GM12878 (cell line): ENCODE measurements around the gene SECTM1. TPM values are rescaled to one million over a fixed set of nuclear protein-coding genes. Genes with fewer than 3 reads are reported as not detected.

ENCODE experiments used
- ATAC-seq: fragments of 200-7000 bp; cut with Tn5 transposase; 3 replicates; pipeline ENCODE4 v1.9.1; 2020; ENCODE audit warnings: mild to moderate bottlenecking, moderate library complexity
- BruUV-seq: library from RNA; stranded (reverse); fragments of 400-500 nt; replicated peaks from 2 replicates; lab custom pipeline; 2021; lab: Mats Ljungman, UMichigan
- CTCF ChIA-PET: fragments of 300-600 bp; sonication (Branson Sonifier 250); formaldehyde crosslinking; extraction: SDS; loops from one replicate; lab custom pipeline; 2021; ENCODE audit warnings: inconsistent platforms; lab: Yijun Ruan, JAX
- POLR2A ChIA-PET: fragments of 350-600 bp; formaldehyde crosslinking; extraction: SDS; loops from one replicate; lab custom pipeline; 2021; ENCODE audit warnings: inconsistent platforms; lab: Charles Lee
- RAD21 ChIA-PET: fragments of 300-600 bp; sonication (Branson Sonifier 250); formaldehyde crosslinking; loops from one replicate; lab custom pipeline; 2023; ENCODE audit warnings: antibody characterized with exemption; ENCODE audit not compliant: unreplicated experiment; lab: Charles Lee
- SMC1A ChIA-PET: fragments of 300-600 bp; sonication (Branson Sonifier 250); formaldehyde crosslinking; loops from one replicate; lab custom pipeline; 2023; ENCODE audit not compliant: unreplicated experiment, uncharacterized antibody; lab: Charles Lee
- DNase-seq: peaks from one replicate; pipeline ENCODE4 v3.0.0-alpha.2; 2011; ENCODE audit warnings: low read depth, low spot score
- FAIRE-seq: peaks from 3 replicates; lab custom pipeline; 2011; peaks lifted over from hg19 to GRCh38; lab: Jason Lieb, UNC
- H2AFZ ChIP-seq: 2 replicates; pipeline ENCODE4 v1.6.0; 2011; ENCODE audit warnings: low read depth, low read length, control low read depth; ENCODE audit not compliant: control insufficient read depth
- H3K27ac ChIP-seq: 2 replicates; pipeline ENCODE4 v1.5.1; 2011; ENCODE audit warnings: control low read depth; ENCODE audit not compliant: control insufficient read depth, insufficient read depth
- H3K27me3 ChIP-seq, 2 experiments: replicated peaks in 1 of 2; 2 replicates each; pipeline versions ENCODE4 v1.6.0 to v1.6.1; 2011; ENCODE audit warnings: low read length in 1 of 2; ENCODE audit not compliant: control insufficient read depth in 2 of 2, insufficient read depth in 2 of 2
- H3K36me3 ChIP-seq, 2 experiments: 2 replicates each; pipeline ENCODE4 v1.5.1; 2011; ENCODE audit warnings: low read length in 1 of 2; ENCODE audit not compliant: control insufficient read depth in 2 of 2, insufficient read depth in 2 of 2
- H3K4me1 ChIP-seq: 2 replicates; pipeline ENCODE4 v1.6.1; 2011; ENCODE audit warnings: mild to moderate bottlenecking, low read length, moderate library complexity, mixed read lengths; ENCODE audit not compliant: control insufficient read depth, insufficient read depth
- H3K4me2 ChIP-seq: 2 replicates; pipeline ENCODE4 v1.6.0; 2011; ENCODE audit warnings: control low read depth; ENCODE audit not compliant: control insufficient read depth, insufficient read depth
- H3K4me3 ChIP-seq: fragments of 200-600 bp; sonication (generic); 2 replicates; pipeline ENCODE4 v1.5.1; 2016
- H3K79me2 ChIP-seq: 2 replicates; pipeline ENCODE4 v1.6.0; 2011; ENCODE audit warnings: low read length; ENCODE audit not compliant: control insufficient read depth, insufficient read depth
- H3K9ac ChIP-seq: 2 replicates; pipeline ENCODE4 v1.8.0; 2011; ENCODE audit warnings: low read length, control low read depth, mixed read lengths; ENCODE audit not compliant: control insufficient read depth, insufficient read depth
- H3K9me3 ChIP-seq: replicated peaks from 3 replicates; pipeline ENCODE4 v1.5.1; 2011; ENCODE audit warnings: mild to moderate bottlenecking, low read length; ENCODE audit not compliant: control insufficient read depth, insufficient read depth
- H4K20me1 ChIP-seq: 2 replicates; pipeline ENCODE4 v1.6.0; 2011; ENCODE audit not compliant: control insufficient read depth, insufficient read depth
- DPF2 ChIP-seq: fragments of 450-650 bp; IDR thresholded peaks from 2 replicates; pipeline ENCODE4 v1.6.1; 2017; ENCODE audit warnings: mild to moderate bottlenecking
- GATAD2B ChIP-seq: fragments of 450-650 bp; conservative IDR thresholded peaks from 2 replicates; pipeline ENCODE4 v1.6.1; 2017; ENCODE audit warnings: low read depth, mild to moderate bottlenecking, moderate library complexity
- PML ChIP-seq: IDR thresholded peaks from 2 replicates; pipeline ENCODE4 v1.6.1; 2012; ENCODE audit warnings: low read length, inconsistent platforms
- SKIL ChIP-seq: fragments of 450-650 bp; IDR thresholded peaks from 2 replicates; pipeline ENCODE4 v1.6.1; 2017; ENCODE audit warnings: mild to moderate bottlenecking, low read depth, inconsistent platforms; ENCODE audit not compliant: poor library complexity, severe bottlenecking
- SMC3 ChIP-seq: IDR thresholded peaks from 2 replicates; pipeline ENCODE4 v1.6.1; 2011; ENCODE audit warnings: low read length, improper control_type of control experiment, borderline replicate concordance
- TAF1 ChIP-seq: IDR thresholded peaks from 2 replicates; pipeline ENCODE4 v1.6.1; 2011; ENCODE audit warnings: mild to moderate bottlenecking, low read depth, low read length, borderline replicate concordance
- TCF12 ChIP-seq: IDR thresholded peaks from 2 replicates; pipeline ENCODE4 v1.6.1; 2011; ENCODE audit warnings: low read depth, mild to moderate bottlenecking, low read length
- ZBTB33 ChIP-seq: fragments of 450-650 bp; IDR thresholded peaks from 2 replicates; pipeline ENCODE4 v1.6.1; 2017; ENCODE audit warnings: mild to moderate bottlenecking
- WGBS: methylation state at CpG from one replicate; pipeline ENCODE4 v1.1.6; 2016; ENCODE audit warnings: low lambda C conversion rate; ENCODE audit not compliant: insufficient replicate concordance, insufficient coverage; ENCODE audit errors: missing lambda C conversion rate; 5-methylcytosine and 5-hydroxymethylcytosine counted together
- in situ Hi-C: fragments of 300-500 bp; cut with MboI; formaldehyde crosslinking; loops from 9 replicates; pipeline ENCODE4 v1.14.3; 2018; ENCODE audit warnings: mixed read lengths
- intact Hi-C: fragments of 100-400 bp; cut with micrococcal nuclease; formaldehyde crosslinking; loops from one replicate; pipeline ENCODE4 v1.14.2; 2022; ENCODE audit not compliant: unreplicated experiment
- polyA plus RNA-seq, 11 experiments: library from polyadenylated mRNA; depleted of rRNA in 4 of 11; unstranded in 6 of 11; stranded (reverse) in 5 of 11; fragments of >200 nt; fragmentation: Nextera tagmentation in 4 of 11; fragmentation: Illumina TruSeq in 1 of 11; extraction: Ambion mirVana in 4 of 11; extraction: Trizol in 1 of 11; gene quantifications; 1 replicate in 1 of 11; 2 replicates in 10 of 11; pipeline versions ENCODE4 v1.2.1 to v1.2.3, GENCODE V29; 2011 to 2016; ENCODE audit warnings: inconsistent platforms in 2 of 11, missing spikeins in 2 of 11, low read depth in 1 of 11
- total RNA-seq, 4 experiments: library from RNA; depleted of rRNA in 3 of 4; stranded (reverse); fragments of >200 nt in 3 of 4; fragmentation: Illumina TruSeq in 1 of 4; extraction: Trizol in 1 of 4; gene quantifications; 2 replicates each; pipeline versions ENCODE4 v1.2.1 to v1.2.3, GENCODE V29; 2013 to 2021
- TF ChIP-seq, protein P1 (sequence below): fragments of 450-650 bp; IDR thresholded peaks from 2 replicates; pipeline ENCODE4 v1.6.1; 2016; ENCODE audit warnings: mild to moderate bottlenecking
- TF ChIP-seq, protein P2 (sequence below): fragments of 450-650 bp; IDR thresholded peaks from 2 replicates; pipeline ENCODE4 v1.6.1; 2017; ENCODE audit warnings: mild to moderate bottlenecking, moderate library complexity

SECTM1 gene
- total and polyA plus RNA-seq, 10 of the 15 experiments (the other 5 are each of a cell fraction or from before 2014, with no cell fraction given), result 0.10 to 0.13 (median 0.12) TPM; not detected in 7

DNA sequence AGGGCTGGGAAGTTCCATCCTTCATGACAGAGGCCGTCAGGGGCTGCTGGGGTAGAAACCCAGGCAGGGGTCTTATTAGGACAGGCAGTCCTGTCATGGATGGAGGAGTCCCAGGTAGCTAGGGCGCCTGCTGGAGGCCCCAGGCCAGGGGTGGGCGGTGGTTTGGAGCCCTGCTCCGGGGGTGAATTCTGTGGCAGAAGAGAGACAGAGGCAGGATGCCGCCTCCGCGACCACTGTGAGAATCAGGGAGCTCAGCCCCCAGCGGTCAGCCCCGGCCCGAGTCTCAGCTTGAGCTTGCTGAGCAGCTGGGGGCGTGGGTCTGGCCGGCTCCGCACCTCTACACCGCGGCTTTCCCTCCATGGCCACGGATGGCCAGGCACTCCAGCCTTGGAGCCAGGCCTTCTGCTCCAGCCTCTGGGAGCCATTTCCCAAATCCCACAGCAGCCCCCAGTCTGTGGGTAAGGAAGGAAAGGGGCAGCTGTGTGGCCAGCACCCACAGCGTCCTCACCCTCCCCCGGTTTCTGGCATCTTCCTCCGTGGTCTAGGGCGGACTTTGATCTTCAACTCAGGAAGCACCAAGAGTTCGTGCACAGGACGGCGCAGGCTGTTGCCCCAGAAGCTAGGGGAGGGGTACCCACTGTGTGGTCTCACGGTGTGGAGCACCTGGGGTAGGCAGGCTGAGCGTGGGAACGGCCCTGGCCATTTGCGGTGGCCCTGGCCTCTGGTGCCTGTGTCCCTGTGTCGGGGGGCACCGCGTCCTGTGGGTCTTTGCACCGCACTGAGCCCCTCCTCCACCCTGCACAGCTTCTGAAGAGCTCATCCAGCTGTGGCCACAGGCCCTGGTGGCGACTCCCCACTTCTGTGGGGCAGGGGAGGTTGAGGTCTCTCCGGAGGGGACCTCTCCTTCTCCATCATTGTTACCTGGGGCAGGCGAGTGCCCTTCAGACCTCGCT lies 30.3 kb downstream of the SECTM1 start (continued):
- TF ChIP-seq GATAD2B (peak; percentile 77), DPF2 (peak; percentile 61; the same call in 1 of the 2 replicates), SKIL (no peak)

- CTCF ChIA-PET, result interaction anchor here (1.2 to 8.7 kb wide), 8 partner anchors 10 to 122 kb away, joined by 3 to 94 read pairs (median 11); no protein-coding TSS in a partner anchor
- no peaks in the 10 kb centered on the region for H3K79me2 ChIP-seq
- H3K36me3 ChIP-seq, result no peaks in the 10 kb centered on the region
- intact Hi-C loops (loop anchor here (1.0 kb wide), 1 partner anchor 19 kb away; no protein-coding TSS in a partner anchor), in situ Hi-C loops (no loop called here)
- H4K20me1 ChIP-seq, result no peaks in the 10 kb centered on the region
- peak overlapping the region; percentile 51 for H2AFZ ChIP-seq
- POLR2A ChIA-PET, result interaction anchor here (1.3 to 4.0 kb wide), 8 partner anchors 9 to 117 kb away, joined by 3 to 32 read pairs (median 6); partner anchors contain the start of genes CSNK1D and SLC16A3
- DNase-seq, result no peak
- no peak overlapping the region for H3K4me3 ChIP-seq
- 63% methylated on average over 15 of the region's 15 CpGs for WGBS
- no peak for FAIRE-seq
- peaks cover 31% of the 10 kb centered on the region for H3K4me1 ChIP-seq
- RAD21 ChIA-PET, result interaction anchor here (0.9 to 7.9 kb wide), 8 partner anchors 10 to 97 kb away, joined by 3 to 77 read pairs (median 6); partner anchors contain the start of gene CD7
- no peak overlapping the region for H3K27ac ChIP-seq
- SMC1A ChIA-PET, result interaction anchor here (1.2 to 5.1 kb wide), 7 partner anchors 14 to 93 kb away, joined by 3 to 42 read pairs (median 5); partner anchors contain the start of gene CD7
- H3K9me3 ChIP-seq, result no peaks in the 10 kb centered on the region
- BruUV-seq, result no TSS peak
- no peaks in the 10 kb centered on the region; a peak in 1 of 4 replicates for H3K27me3 ChIP-seq
- ATAC-seq, result no peak
- 0 out of 2 replicates have a peak overlapping the region, but pooled peaks have one; percentile 11 for H3K9ac ChIP-seq
- H3K4me2 ChIP-seq, result peak overlapping the region; percentile 77
- TF ChIP-seq SMC3, result no peak
- no peak for TF ChIP-seq ZBTB33
- TF ChIP-seq, protein P1, sequence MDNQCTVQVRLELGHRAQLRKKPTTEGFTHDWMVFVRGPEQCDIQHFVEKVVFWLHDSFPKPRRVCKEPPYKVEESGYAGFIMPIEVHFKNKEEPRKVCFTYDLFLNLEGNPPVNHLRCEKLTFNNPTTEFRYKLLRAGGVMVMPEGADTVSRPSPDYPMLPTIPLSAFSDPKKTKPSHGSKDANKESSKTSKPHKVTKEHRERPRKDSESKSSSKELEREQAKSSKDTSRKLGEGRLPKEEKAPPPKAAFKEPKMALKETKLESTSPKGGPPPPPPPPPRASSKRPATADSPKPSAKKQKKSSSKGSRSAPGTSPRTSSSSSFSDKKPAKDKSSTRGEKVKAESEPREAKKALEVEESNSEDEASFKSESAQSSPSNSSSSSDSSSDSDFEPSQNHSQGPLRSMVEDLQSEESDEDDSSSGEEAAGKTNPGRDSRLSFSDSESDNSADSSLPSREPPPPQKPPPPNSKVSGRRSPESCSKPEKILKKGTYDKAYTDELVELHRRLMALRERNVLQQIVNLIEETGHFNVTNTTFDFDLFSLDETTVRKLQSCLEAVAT, result peak; percentile 78
- no peak for TF ChIP-seq PML
- TF ChIP-seq, protein P2, sequence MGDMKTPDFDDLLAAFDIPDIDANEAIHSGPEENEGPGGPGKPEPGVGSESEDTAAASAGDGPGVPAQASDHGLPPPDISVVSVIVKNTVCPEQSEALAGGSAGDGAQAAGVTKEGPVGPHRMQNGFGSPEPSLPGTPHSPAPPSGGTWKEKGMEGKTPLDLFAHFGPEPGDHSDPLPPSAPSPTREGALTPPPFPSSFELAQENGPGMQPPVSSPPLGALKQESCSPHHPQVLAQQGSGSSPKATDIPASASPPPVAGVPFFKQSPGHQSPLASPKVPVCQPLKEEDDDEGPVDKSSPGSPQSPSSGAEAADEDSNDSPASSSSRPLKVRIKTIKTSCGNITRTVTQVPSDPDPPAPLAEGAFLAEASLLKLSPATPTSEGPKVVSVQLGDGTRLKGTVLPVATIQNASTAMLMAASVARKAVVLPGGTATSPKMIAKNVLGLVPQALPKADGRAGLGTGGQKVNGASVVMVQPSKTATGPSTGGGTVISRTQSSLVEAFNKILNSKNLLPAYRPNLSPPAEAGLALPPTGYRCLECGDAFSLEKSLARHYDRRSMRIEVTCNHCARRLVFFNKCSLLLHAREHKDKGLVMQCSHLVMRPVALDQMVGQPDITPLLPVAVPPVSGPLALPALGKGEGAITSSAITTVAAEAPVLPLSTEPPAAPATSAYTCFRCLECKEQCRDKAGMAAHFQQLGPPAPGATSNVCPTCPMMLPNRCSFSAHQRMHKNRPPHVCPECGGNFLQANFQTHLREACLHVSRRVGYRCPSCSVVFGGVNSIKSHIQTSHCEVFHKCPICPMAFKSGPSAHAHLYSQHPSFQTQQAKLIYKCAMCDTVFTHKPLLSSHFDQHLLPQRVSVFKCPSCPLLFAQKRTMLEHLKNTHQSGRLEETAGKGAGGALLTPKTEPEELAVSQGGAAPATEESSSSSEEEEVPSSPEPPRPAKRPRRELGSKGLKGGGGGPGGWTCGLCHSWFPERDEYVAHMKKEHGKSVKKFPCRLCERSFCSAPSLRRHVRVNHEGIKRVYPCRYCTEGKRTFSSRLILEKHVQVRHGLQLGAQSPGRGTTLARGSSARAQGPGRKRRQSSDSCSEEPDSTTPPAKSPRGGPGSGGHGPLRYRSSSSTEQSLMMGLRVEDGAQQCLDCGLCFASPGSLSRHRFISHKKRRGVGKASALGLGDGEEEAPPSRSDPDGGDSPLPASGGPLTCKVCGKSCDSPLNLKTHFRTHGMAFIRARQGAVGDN, result peak; percentile 26; the same call in 1 of the 2 replicates
- TF ChIP-seq TAF1, result no peak
- no peak for TF ChIP-seq TCF12
These were observed 31.0 kb downstream of the SECTM1 start for GRCh38 chr17:82302568-82302963.
